Hematopoietic multipotent progenitor cell treated with erythropoietin and hydrocortisone succinate and interleukin-3 and kit ligand, for 15 days (in vitro differentiated cells): ENCODE data around the gene NUP42.
"Not testable (repeated sequence)": the region's sequence is repeated elsewhere in the genome, so short reads cannot be mapped to it uniquely, and the experiment has no call there.

ENCODE experiments used
- DNase-seq: peaks from one replicate; pipeline ENCODE4 v3.0.0-alpha.2; 2015; ENCODE audit warnings: low spot score

NUP42 gene

GRCh38 chr7:23181684-23182553 lies at the start of gene NUP42:
NUP42 (plus strand) TSS chr7:23182048; CDS start chr7:23182086, 38 bp downstream.
- peak; percentile 99 for DNase-seq

- no peak for DNase-seq
Measured at GRCh38 chr7:23133797-23134196, 48.1 kb upstream of the NUP42 start.

GRCh38 chr7:23135755-23136154 lies 46.1 kb upstream of the NUP42 start:
- no peak for DNase-seq

- no peak for DNase-seq
Measured at GRCh38 chr7:23136216-23136615, 45.6 kb upstream of the NUP42 start.

GRCh38 chr7:23157679-23158078 lies 24.2 kb upstream of the NUP42 start:
- DNase-seq: no peak

GRCh38 chr7:23158546-23158945 lies 23.3 kb upstream of the NUP42 start:
- DNase-seq: no peak

- DNase-seq: peak; percentile 80
Measured at GRCh38 chr7:23161482-23161881, 20.4 kb upstream of the NUP42 start.

- peak; percentile 45 for DNase-seq
Measured at GRCh38 chr7:23164846-23165245, 17.0 kb upstream of the NUP42 start.

- peak; percentile 48 for DNase-seq
Measured at GRCh38 chr7:23165316-23165715, 16.5 kb upstream of the NUP42 start.

- DNase-seq: no peak
Measured at GRCh38 chr7:23167691-23168090, 14.2 kb upstream of the NUP42 start.

- no peak for DNase-seq
Measured at GRCh38 chr7:23168111-23168885, 13.6 kb upstream of the NUP42 start.

GRCh38 chr7:23175938-23176337 lies 5.9 kb upstream of the NUP42 start:
- no peak for DNase-seq

- no peak for DNase-seq
Measured at GRCh38 chr7:23183279-23184012, 1.6 kb downstream of the NUP42 start.

- DNase-seq: no peak
Measured at GRCh38 chr7:23184291-23184690, 2.4 kb downstream of the NUP42 start.

GRCh38 chr7:23184709-23185359 lies 3.0 kb downstream of the NUP42 start:
- peak; percentile 76 for DNase-seq

GRCh38 chr7:23185980-23186379 lies 4.1 kb downstream of the NUP42 start:
- no peak for DNase-seq

GRCh38 chr7:23191022-23191421 lies 9.2 kb downstream of the NUP42 start:
- DNase-seq: peak; percentile 81

- DNase-seq: not testable (repeated sequence)
Measured at GRCh38 chr7:23193650-23194227, 11.9 kb downstream of the NUP42 start.

GRCh38 chr7:23196306-23196705 lies 14.5 kb downstream of the NUP42 start:
- DNase-seq: no peak

- DNase-seq: not testable (repeated sequence)
Measured at GRCh38 chr7:23197745-23198144, 15.9 kb downstream of the NUP42 start.

- DNase-seq: no peak
Measured at GRCh38 chr7:23200331-23200730, 18.5 kb downstream of the NUP42 start.

GRCh38 chr7:23204241-23204640 lies 22.4 kb downstream of the NUP42 start:
- DNase-seq: no peak
